GM19328 (cell line): ENCODE data around the gene SLC30A9.

ENCODE experiments used
- ATAC-seq: cut with Tn5 transposase; IDR thresholded peaks from one replicate; pipeline ENCODE4 v1.9.1; 2021; ENCODE audit warnings: mild to moderate bottlenecking, moderate library complexity; ENCODE audit not compliant: unreplicated experiment

The SLC30A9 gene

GRCh38 chr4:42132099-42132498 is 141.8 kb downstream of the SLC30A9 start:
- ATAC-seq: no peak

- ATAC-seq: no peak
Measured at GRCh38 chr4:42133006-42133405, 142.7 kb downstream of the SLC30A9 start.

- no peak for ATAC-seq
Measured at GRCh38 chr4:42136371-42136770, 146.0 kb downstream of the SLC30A9 start.
